Midbrain (tissue), 1 donor: Measurements from ENCODE around the gene CA9.

ENCODE experiments used
- DNase-seq: peaks from one replicate; lab custom pipeline; 2025; lab: John Stamatoyannopoulos, UW

CA9 gene

DNA sequence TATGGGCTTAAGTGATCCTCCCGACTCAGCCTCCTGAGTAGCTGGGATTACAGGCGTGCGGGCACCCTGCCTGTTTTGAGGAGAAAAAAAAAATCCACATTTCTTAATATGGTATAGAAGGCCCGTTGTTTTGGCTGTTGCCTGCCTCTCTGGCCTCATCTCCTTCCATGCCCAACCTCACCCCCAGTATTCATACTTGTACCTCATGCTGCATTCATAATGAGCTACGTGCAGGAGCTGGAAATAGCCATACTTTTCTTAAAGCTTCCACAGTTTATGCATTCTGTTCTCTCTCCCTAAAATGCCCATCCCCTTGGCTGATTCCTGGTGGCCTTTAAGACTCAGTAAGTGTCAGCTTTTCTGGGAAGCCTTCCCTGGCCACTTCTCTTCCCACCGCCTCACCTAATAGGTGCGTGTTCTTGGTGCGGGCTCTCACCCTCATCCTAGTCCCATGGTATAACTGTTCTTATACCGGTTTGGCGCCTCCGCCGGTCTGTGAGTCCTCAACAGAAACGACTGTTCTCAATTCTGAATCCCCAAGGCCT, 18.1 kb downstream of the CA9 start:
- DNase-seq, result no peak

GRCh38 chr9:35695943-35696401, 22.2 kb downstream of the CA9 start:
- DNase-seq, result no peak

DNA sequence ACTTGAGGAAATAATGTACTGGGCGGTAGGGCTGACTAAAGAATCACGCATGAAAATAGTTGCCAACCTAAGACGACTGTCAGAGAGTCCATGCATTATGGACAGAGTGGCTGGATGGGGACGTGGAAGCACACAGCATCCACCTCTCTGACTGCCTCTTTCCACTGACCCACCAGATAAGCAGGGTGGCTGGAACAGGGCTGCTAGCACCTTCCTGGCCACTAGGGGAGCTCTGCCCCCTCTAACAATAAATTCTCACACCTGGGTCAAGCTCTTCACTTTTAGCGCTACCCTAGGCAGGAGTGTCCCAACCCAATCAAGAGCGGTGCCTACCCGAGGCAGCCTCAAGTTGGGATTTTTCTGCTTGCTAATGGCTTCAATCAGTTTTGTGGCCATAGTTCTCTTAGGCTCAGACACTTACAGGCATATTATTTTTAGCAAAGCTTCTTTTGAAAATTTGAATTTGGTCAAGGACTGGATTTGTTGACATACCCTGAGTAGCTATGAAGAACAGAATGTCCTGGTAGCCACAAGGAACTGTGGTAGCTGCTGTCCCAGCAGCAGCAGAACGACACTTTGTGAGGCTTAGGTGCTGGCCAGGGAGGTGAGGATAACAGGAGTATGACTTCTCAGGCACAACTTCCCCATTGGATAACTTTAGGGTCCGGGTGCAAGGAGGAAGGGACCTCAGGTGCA, 22.9 kb downstream of the CA9 start:
- DNase-seq, result peak; percentile 31

DNA sequence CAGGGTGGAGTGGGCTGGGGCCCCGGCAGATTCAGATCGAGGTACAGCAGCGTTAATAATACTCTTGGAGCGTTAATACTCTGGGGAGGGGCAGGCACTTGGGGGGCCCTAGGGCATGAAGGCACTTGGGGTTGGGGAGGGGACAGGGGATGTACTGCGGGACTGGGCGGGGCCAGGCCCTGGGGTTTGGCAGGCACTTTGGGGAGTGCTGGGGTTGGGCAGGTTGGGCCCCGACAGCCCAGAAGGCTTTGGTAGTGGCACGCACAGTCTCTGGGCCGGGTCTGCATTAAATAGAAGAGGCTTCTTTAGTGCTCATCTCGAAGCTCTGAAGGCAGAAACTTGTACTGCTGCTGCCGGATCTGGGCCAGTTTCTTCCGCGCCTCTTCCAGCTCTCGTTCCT, 23.8 kb downstream of the CA9 start:
- DNase-seq, result no peak

DNA sequence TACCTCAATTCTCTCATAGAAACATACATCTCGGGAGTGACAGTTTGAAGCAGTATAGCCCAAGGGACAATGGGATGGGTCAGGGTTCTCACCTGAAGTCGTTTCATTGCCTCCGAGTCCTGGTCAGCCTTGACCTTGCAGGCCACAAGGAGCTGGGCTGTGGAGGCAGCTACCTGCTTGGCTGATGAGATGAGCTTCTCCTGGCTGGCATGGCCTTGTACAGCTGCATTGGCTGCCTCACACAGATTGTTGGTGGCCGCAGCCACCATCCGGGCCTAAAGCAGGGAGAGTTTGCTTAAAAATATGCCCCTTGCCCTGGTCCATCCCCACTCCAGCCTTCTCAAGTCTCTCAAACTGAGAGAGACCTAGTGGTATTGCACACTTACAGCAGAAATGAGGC, 24.5 kb downstream of the CA9 start:
- DNase-seq, result no peak

GRCh38 chr9:35700031-35700430, 26.3 kb downstream of the CA9 start:
- DNase-seq, result no peak

- DNase-seq, result no peak
These were observed 27.2 kb downstream of the CA9 start for GRCh38 chr9:35700942-35701341.

DNA sequence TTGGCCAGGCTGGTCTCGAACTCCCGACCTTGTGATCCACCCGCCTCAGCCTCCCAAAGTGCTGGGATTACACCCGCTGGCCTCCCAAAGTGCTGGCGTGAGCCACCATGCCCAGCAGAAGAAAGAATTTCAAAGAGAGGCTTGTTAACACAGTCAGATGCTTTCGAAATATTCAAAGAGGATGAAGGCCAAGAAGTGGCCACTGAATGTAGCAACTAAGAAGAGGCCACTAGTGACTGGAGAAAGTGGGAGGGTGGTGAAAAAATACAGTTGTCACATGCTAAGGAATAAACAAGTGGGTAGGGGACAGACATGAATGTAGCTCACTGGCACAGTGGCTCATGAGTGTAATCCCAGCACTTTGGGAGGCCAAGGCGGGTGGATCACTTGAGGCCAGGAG, 29.0 kb downstream of the CA9 start:
- no peak for DNase-seq

DNA sequence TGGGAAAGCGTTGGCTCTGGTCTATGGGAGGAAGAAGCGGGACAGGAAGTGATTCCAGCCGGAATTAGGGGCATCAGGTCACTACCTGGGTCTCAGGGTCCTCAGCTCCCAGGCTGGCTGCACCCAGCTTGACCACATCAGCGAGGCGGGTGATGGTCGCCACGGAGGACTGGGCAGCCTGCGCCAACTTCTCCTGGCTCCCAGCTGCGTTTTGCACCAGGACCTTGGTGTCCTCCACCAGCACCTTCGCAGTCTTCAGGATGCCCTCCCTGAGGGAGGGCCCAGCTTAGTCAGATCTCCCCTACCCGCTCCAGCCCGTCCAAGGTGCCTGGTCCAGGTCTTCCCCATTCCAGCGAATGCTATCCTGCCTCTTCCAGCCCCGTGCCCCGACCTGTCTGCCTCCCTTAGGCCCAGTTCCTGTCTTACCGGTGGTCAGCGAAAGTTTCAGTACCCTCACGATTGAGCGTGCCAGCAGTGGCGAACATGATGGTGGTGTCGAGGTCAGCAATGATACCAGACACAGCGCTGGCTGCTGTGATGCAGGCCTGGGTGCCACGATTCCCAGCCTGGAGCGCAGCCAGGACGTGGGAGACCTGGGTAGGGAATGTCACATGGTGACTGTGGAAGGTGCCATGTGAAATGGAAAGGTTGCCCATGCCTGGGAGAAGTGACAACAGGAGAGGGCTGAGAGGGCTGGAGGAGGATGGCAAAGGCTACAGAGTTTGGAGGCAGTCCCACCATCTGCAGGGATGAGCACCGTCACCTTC, 30.4 kb downstream of the CA9 start:
- no peak for DNase-seq

- DNase-seq, result no peak
These were observed 31.6 kb downstream of the CA9 start for GRCh38 chr9:35705372-35705771.

DNA sequence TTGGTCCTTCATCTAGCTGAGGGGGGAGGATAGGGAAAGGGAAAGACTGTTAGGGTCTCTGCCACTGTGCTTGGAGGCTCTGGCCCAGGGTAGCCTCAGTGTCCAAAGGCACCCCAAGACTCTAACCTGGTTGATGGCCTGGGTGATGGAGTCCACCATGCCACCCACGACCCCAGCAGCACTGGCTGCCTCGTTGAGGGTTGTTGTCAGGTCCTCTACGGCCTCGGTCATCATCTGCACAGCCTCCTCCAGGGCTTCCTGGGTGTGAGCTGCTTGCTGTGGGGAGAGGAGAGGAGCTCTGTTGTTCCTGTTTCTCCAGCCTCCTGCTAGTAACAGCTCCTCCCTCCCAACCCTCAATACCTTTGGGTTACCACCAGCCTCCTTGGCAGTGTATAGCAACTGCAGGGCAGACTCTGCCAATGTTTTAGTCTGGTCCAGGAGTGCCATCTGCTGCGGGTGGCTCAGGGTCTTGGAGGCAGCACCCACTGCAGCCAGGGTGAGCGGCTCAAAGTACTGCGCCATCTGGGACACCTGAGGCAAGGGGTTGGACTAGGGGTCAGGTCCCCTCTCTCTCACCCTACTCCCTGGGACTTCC, 32.2 kb downstream of the CA9 start:
- DNase-seq, result no peak

DNA sequence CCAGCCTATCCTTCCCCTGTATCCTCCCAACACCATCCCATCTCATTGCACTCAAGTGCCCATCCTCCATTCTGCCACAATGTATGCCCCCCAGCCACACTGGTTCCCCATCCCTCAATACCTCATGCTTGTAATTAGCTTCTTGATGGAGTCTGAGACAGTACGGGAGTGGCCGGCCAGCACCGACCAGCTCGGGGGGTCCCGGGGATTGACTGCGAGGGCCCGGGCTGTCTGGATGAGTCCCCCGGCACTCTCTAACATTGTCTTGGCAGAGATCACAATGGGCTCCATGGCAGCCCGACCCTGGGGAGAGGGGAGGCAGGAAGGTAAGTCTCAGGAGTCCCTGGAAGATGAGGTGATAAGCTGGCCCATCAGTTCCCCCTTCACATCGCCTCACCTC, 33.2 kb downstream of the CA9 start:
- DNase-seq, result no peak

DNA sequence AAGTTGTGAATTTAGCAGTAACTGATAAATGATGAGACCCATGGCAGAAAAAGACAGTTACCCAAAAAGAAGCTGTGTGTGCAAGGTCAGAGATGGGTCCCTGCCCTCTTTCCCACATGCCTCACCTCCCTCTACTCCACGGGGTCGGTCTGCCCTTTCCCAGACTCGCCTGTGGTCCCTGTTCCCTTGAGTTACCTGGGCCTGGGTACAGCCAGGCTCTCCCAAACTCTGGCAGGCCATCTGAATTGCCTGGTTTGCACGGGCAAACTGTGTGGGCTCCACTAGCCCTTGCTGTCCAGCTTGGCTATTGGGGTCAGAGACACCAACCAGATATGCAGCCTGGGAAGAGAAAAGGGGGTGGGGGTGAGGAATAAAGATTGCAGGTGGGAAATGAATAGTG, 34.4 kb downstream of the CA9 start:
- no peak for DNase-seq

GRCh38 chr9:35710818-35711500, 37.2 kb downstream of the CA9 start:
- DNase-seq, result no peak

DNA sequence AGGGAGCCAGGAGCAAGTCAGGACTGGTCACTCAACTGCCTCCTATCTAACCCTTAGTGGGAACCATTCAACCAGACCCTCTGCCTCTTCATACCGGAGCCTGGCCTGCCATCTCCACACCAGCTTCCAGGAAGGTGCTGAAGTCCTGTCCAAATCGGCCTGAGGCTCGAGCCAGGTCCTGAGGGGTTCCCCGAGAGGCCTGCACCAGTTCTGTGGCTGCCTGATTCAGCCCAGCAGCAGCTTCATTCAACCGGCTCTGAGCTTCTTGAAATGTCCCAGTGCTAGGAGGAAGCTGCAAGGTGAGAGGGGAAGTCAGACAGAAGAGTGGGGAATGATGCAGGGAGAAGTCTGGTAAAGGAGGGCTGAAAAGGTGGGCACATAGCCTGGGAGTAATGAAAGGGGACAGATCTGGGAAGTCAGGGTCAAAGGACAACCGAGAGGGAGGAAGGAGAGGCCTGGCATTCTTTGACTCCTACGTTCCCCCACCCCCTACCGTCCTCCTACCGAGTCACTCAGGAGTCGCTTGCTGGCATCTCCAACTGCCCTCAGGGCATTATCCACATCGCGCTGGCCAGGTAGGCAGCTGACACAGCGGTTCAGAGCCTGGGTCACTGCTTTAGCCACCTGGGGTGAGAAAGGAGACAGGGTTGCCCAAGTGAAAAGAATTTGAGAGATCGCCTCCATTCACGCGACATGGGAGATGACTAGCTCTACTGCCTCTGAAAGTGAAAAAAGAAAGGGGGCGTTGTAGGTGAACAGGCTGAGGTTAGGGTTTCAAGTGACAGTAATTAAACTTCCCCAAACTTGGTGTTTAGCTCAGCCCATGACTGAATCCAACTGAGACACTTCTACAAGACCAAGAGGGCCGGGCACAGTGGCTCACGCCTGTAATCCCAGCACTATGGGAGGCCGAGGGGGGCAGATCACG, 38.0 kb downstream of the CA9 start:
- no peak for DNase-seq

DNA sequence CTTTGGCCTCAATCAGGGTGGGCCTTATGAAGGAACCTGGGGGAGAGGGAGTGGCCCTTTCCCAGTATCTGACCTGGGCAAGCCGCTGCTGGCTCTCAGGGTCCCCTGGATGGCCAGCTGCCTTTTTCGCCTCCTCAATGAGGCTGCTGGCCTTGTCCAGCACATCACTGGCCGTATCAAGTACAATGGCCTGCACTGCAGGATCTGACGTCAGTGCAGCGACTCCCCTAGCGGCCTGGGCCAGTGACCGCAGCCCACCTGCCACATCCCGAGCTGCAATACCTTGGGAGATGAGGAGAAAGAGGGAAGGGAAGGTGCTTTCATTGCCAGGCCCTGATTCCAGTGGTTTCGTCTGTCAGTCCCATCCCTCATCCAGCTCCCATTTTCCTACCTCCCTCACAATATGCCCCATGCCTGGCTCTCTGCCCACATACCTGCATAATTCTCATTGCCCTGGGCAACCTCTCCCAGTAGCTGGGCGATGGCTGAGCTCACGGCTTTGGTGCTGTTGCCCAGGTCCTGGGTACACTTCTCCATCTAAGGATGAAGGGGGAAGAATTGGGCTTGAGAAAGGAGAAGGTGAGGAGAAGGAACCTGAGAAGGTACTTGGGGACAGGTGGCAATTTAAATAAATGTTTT, 39.2 kb downstream of the CA9 start:
- no peak for DNase-seq

DNA sequence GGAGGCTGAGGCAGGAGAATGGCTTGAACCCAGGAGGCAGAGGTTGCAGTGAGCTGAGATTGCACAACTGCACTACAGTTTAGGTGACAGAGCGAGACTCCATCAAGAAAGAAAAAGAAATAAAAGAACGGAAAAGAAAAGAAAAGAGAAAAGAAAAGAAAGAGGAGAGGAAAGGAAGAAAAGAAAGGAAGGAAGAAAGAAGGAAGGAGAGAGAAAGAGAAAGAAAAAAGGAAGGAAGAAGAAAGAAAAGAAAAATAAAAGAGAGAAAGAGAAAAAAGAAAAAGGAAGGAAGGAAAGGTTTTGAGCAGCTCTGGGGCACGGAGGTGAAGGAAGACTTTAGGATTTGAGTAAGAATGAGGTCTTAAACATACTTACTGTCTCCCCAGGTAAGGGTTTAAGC, 39.9 kb downstream of the CA9 start:
- no peak for DNase-seq

DNA sequence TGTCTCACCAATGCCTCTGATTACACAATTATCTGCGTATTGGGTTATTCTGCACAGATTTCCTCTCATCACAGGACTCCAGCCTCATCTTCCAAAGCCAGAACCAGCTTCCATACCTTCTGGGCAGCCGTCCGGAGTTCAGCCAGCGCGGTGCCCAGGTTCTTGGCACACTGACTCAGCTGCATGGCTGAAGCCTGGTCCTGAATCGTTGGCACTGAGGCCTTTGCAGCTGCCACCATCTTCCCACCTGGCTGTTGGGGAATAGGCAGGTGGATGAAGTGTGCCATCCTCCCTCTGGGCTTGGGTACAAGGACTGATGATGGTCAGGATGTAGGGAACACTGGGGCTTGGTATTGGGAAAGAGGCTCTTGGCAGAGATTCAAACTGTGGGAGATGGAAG, 40.4 kb downstream of the CA9 start:
- DNase-seq, result no peak

DNA sequence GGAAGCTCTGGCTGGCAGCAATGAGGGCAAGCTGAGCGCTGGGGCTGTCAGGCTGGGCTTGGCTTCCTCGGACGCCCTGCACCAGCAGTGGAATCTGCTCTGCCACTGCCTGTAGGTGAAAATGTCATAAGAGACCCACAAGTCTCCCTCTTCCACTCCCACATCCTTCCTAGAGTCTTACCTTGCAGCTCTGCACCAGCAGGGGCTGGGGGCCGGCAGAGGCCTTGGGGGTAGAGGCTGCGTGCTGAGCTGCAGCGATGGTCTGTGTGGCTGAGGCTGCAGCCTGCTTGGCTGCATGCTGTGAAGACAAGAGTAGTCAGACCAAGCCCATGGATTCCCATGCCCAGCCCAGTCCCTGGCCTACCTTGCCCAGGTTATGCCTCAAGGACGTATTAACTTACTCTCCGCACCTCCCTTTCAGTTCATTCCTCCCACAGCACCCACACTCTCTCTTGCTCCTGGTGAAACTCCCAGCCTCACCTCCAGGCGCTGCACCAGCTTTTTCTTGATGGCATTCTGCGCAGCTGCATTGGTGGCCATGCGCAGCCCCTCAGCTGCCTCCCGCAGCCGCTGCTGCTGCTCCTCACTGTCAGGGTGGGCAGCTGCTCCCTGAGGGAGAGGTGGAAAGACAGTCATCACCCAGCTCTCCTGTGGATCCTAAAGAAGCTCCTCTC, 41.0 kb downstream of the CA9 start:
- no peak for DNase-seq

DNA sequence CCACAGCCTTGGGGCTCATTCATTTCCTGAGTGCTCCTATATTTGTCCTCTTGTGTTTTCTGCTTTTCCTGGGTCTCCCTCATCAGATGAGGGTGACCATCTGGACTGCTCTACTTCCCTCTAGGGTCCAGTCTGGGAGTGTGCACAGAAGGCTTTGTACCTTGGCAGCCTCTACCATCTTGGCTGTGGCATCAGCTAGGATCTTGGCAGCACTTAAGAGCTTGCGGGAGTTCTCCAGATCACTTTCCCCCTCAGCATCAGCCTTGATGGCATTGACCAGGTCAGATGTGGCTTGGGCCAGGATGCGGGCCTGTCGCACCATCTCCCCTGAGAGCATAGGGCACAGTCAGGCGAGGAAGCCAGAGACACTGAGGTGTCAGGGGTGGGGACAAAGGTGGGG, 42.5 kb downstream of the CA9 start:
- DNase-seq, result no peak
